DOHH2 (cell line): ENCODE results near the gene TBC1D20.
A peak's percentile ranks its signal among the peaks of the same experiment; 100 is the strongest.

Source experiments
- H3F3A ChIP-seq: fragments of 200-600 bp; sonication (generic), shearing (Covaris generic); 2 replicates; pipeline ENCODE4 v1.6.0; 2016; ENCODE audit warnings: antibody characterized with exemption, mild to moderate bottlenecking; ENCODE audit not compliant: control insufficient read depth, insufficient read depth
- H3K27ac ChIP-seq: fragments of 200-600 bp; sonication (generic); 2 replicates; pipeline ENCODE4 v1.5.1; 2014; ENCODE audit warnings: low read depth, mild to moderate bottlenecking, low read length, moderate library complexity
- H3K27me3 ChIP-seq: fragments of 200-600 bp; sonication (generic); 2 replicates; pipeline ENCODE4 v1.6.1; 2014; ENCODE audit warnings: mild to moderate bottlenecking, low read length, mixed read lengths; ENCODE audit not compliant: control insufficient read depth
- H3K36me3 ChIP-seq: fragments of 200-600 bp; sonication (generic); 2 replicates; pipeline ENCODE4 v1.6.1; 2014; ENCODE audit warnings: mild to moderate bottlenecking, low read length, moderate library complexity, mixed read lengths; ENCODE audit not compliant: control insufficient read depth
- H3K4me1 ChIP-seq: fragments of 200-600 bp; sonication (generic); 2 replicates; pipeline ENCODE4 v1.6.1; 2014; ENCODE audit warnings: mild to moderate bottlenecking, low read length, mixed read lengths; ENCODE audit not compliant: control insufficient read depth
- H3K4me2 ChIP-seq: fragments of 200-600 bp; sonication (generic); 2 replicates; pipeline ENCODE4 v1.6.0; 2014; ENCODE audit warnings: mild to moderate bottlenecking, low read length, moderate library complexity
- H3K4me3 ChIP-seq: fragments of 200-600 bp; sonication (generic); 2 replicates; pipeline ENCODE4 v1.5.1; 2014; ENCODE audit warnings: mild to moderate bottlenecking, low read length, mixed read lengths
- H3K79me2 ChIP-seq: fragments of 200-600 bp; sonication (generic); 2 replicates; pipeline ENCODE4 v1.6.1; 2014; ENCODE audit warnings: mild to moderate bottlenecking, low read length, mixed read lengths; ENCODE audit not compliant: control insufficient read depth
- H3K9me2 ChIP-seq: fragments of 200-600 bp; sonication (generic); replicated peaks from 2 replicates; pipeline ENCODE4 v1.6.1; 2014; ENCODE audit warnings: mild to moderate bottlenecking, low read length, mixed read lengths; ENCODE audit not compliant: control insufficient read depth
- H3K9me3 ChIP-seq: fragments of 200-600 bp; sonication (generic); 2 replicates; pipeline ENCODE4 v1.6.1; 2014; ENCODE audit warnings: antibody characterized with exemption, low read length, mixed read lengths; ENCODE audit not compliant: control insufficient read depth, insufficient read depth
- H4K20me1 ChIP-seq: fragments of 200-600 bp; sonication (generic); 2 replicates; pipeline ENCODE4 v1.6.0; 2014; ENCODE audit warnings: low read depth, mild to moderate bottlenecking, antibody characterized with exemption, low read length, moderate library complexity; ENCODE audit not compliant: control insufficient read depth, insufficient read depth
- CTCF ChIP-seq: fragments of 200-600 bp; sonication (generic); IDR thresholded peaks from one replicate; pipeline ENCODE4 v1.5.1; 2014; ENCODE audit warnings: antibody characterized with exemption, mild to moderate bottlenecking, low read depth, low read length; ENCODE audit not compliant: poor library complexity, severe bottlenecking
- EZH2phosphoT487 ChIP-seq: fragments of 200-600 bp; sonication (generic); IDR thresholded peaks from 2 replicates; pipeline ENCODE4 v1.6.1; 2017; ENCODE audit warnings: borderline replicate concordance, mild to moderate bottlenecking, antibody characterized with exemption, low read length, moderate library complexity, mixed read lengths

TBC1D20 gene

GRCh38 chr20:434661-435419 is 27.5 kb downstream of the TBC1D20 start:
- H3K27me3 ChIP-seq = no peaks in the 10 kb centered on the region
- peaks cover 39% of the 10 kb centered on the region for H3K4me1 ChIP-seq

GRCh38 chr20:434221-434620 is 28.1 kb downstream of the TBC1D20 start:
- H3K4me3 ChIP-seq = no peak overlapping the region
- no peaks in the 10 kb centered on the region for H3K9me2 ChIP-seq
- H3K4me1 ChIP-seq = peaks cover 37% of the 10 kb centered on the region
- H3K9me3 ChIP-seq = no peaks in the 10 kb centered on the region
- no peaks in the 10 kb centered on the region for H3F3A ChIP-seq
- no peak for TF ChIP-seq CTCF
- TF ChIP-seq EZH2phosphoT487 = no peak
- H3K4me2 ChIP-seq = no peak overlapping the region
- no peaks in the 10 kb centered on the region; the same call in 1 of the 2 replicates for H4K20me1 ChIP-seq
- no peak overlapping the region for H3K27ac ChIP-seq
- H3K36me3 ChIP-seq = peaks cover 33% of the 10 kb centered on the region
- no peaks in the 10 kb centered on the region for H3K79me2 ChIP-seq
- no peaks in the 10 kb centered on the region for H3K27me3 ChIP-seq

More at GRCh38 chr20:434661-435419, 27.5 kb downstream of the TBC1D20 start:
- Histone ChIP-seq H3K79me2 (no peaks in the 10 kb centered on the region), H3K27ac (no peak overlapping the region), H3K36me3 (peaks cover 40% of the 10 kb centered on the region), H3K4me3 (no peak overlapping the region), H4K20me1 (no peaks in the 10 kb centered on the region; the same call in 1 of the 2 replicates), H3F3A (no peaks in the 10 kb centered on the region), H3K9me2 (no peaks in the 10 kb centered on the region), H3K4me2 (no peak overlapping the region), H3K9me3 (no peaks in the 10 kb centered on the region)
- no peak for TF ChIP-seq CTCF
- no peak for TF ChIP-seq EZH2phosphoT487

- no peaks in the 10 kb centered on the region for H3K79me2 ChIP-seq
- no peaks in the 10 kb centered on the region for H3K9me2 ChIP-seq
- H3K4me1 ChIP-seq = peaks cover 29% of the 10 kb centered on the region
- no peaks in the 10 kb centered on the region for H3F3A ChIP-seq
- no peaks in the 10 kb centered on the region for H3K27me3 ChIP-seq
- no peak overlapping the region for H3K4me3 ChIP-seq
- H3K4me2 ChIP-seq = peak overlapping the region; percentile 34; the same call in 1 of the 2 replicates
- no peaks in the 10 kb centered on the region; the same call in 1 of the 2 replicates for H4K20me1 ChIP-seq
- TF ChIP-seq CTCF (no peak), EZH2phosphoT487 (no peak)
- H3K27ac ChIP-seq = peak overlapping the region; percentile 10; the same call in 1 of the 2 replicates
- peaks cover 27% of the 10 kb centered on the region for H3K36me3 ChIP-seq
- H3K9me3 ChIP-seq = no peaks in the 10 kb centered on the region
Measured at GRCh38 chr20:433300-433975, 28.9 kb downstream of the TBC1D20 start.
